Activated T-helper 1 cell treated with anti-CD3 and anti-CD28 coated beads, Interleukin-12 subunit alpha, Interleukin-12 subunit beta, Interleukin-2, Interleukin-4 antibody, amounts not matched to agents 30 ng/mL and 10 ng/mL and 1 ng/mL, durations not matched to agents 14 hours and 24 hours and 36 hours (primary cell): ENCODE results near the gene ZNF610. TPM values are rescaled to one million over a fixed set of nuclear protein-coding genes. Genes with fewer than 3 reads are reported as not detected.
A peak's percentile ranks its signal among the peaks of the same experiment; 100 is the strongest.
"Not testable (repeated sequence)": the region's sequence is repeated elsewhere in the genome, so short reads cannot be mapped to it uniquely, and the experiment has no call there.

Experiments
- DNase-seq: peaks from one replicate; pipeline ENCODE4 v3.0.0; 2021; ENCODE audit warnings: low spot score
- H3K27ac Mint-ChIP-seq: one replicate; pipeline ENCODE4 v1.8.0; 2021; ENCODE audit warnings: mild to moderate bottlenecking, mixed read lengths
- H3K27me3 Mint-ChIP-seq: one replicate; pipeline ENCODE4 v1.8.0; 2022; ENCODE audit warnings: mild to moderate bottlenecking, moderate library complexity, mixed read lengths; ENCODE audit not compliant: insufficient read depth
- H3K36me3 Mint-ChIP-seq: one replicate; pipeline ENCODE4 v1.8.0; 2021; ENCODE audit warnings: low read depth, mixed read lengths
- H3K4me1 Mint-ChIP-seq: one replicate; pipeline ENCODE4 v1.8.0; 2021; ENCODE audit warnings: low read depth, mixed read lengths
- H3K4me3 Mint-ChIP-seq: one replicate; pipeline ENCODE4 v1.8.0; 2021; ENCODE audit warnings: mild to moderate bottlenecking, moderate library complexity, mixed read lengths
- H3K9me3 Mint-ChIP-seq: one replicate; pipeline ENCODE4 v1.8.0; 2021; ENCODE audit warnings: mixed read lengths
- intact Hi-C: fragments of 100-400 bp; cut with micrococcal nuclease; formaldehyde crosslinking; loops from one replicate; pipeline ENCODE4 v1.15.1; 2024
- total RNA-seq: library from RNA; stranded (reverse); gene quantifications from 2 replicates; pipeline ENCODE4 v1.2.3, GENCODE V29; 2022

ZNF610 gene
- total RNA-seq, 1 donor from 2014 or later: 0.36 TPM

- H3K4me3 Mint-ChIP-seq, H3K27me3 Mint-ChIP-seq, H3K27ac Mint-ChIP-seq, H3K4me1 Mint-ChIP-seq, DNase-seq, intact Hi-C loops, H3K36me3 Mint-ChIP-seq: not testable (repeated sequence)
- peaks cover 35% of the 10 kb centered on the region for H3K9me3 Mint-ChIP-seq
Measured at GRCh38 chr19:52339022-52339421, 3.0 kb downstream of the ZNF610 start.

GRCh38 chr19:52343548-52343947, 7.5 kb downstream of the ZNF610 start:
- peaks cover 2% of the 10 kb centered on the region for H3K36me3 Mint-ChIP-seq
- H3K9me3 Mint-ChIP-seq: peaks cover 36% of the 10 kb centered on the region
- peak; percentile 19 for DNase-seq
- intact Hi-C loops: no loop called here
- no peak overlapping the region for H3K4me3 Mint-ChIP-seq
- no peaks in the 10 kb centered on the region for H3K27me3 Mint-ChIP-seq
- H3K4me1 Mint-ChIP-seq: no peaks in the 10 kb centered on the region
- H3K27ac Mint-ChIP-seq: no peak overlapping the region

- Mint-ChIP-seq H3K4me3 (no peak overlapping the region), H3K27ac (no peak overlapping the region), H3K4me1 (no peaks in the 10 kb centered on the region), H3K9me3 (peaks cover 43% of the 10 kb centered on the region), H3K27me3 (no peaks in the 10 kb centered on the region), H3K36me3 (peaks cover 2% of the 10 kb centered on the region)
- no peak for DNase-seq
- intact Hi-C loops: no loop called here
Measured at GRCh38 chr19:52345162-52345561, 9.1 kb downstream of the ZNF610 start.

GRCh38 chr19:52351512-52351911, 15.5 kb downstream of the ZNF610 start:
- H3K36me3 Mint-ChIP-seq: no peaks in the 10 kb centered on the region
- no peaks in the 10 kb centered on the region for H3K27me3 Mint-ChIP-seq
- H3K4me1 Mint-ChIP-seq: no peaks in the 10 kb centered on the region
- peaks cover 60% of the 10 kb centered on the region for H3K9me3 Mint-ChIP-seq
- intact Hi-C loops: no loop called here
- no peak overlapping the region for H3K27ac Mint-ChIP-seq
- no peak for DNase-seq
- H3K4me3 Mint-ChIP-seq: no peak overlapping the region

GRCh38 chr19:52366414-52366824, 30.4 kb downstream of the ZNF610 start:
- peaks cover 6% of the 10 kb centered on the region for H3K4me1 Mint-ChIP-seq
- no peak for DNase-seq
- H3K36me3 Mint-ChIP-seq: peaks cover 9% of the 10 kb centered on the region
- H3K9me3 Mint-ChIP-seq: peaks cover 52% of the 10 kb centered on the region
- intact Hi-C loops: no loop called here
- H3K27ac Mint-ChIP-seq: no peak overlapping the region
- no peak overlapping the region for H3K4me3 Mint-ChIP-seq
- no peaks in the 10 kb centered on the region for H3K27me3 Mint-ChIP-seq

- Mint-ChIP-seq H3K36me3 (peaks cover 24% of the 10 kb centered on the region), H3K4me1 (peaks cover 6% of the 10 kb centered on the region), H3K27ac (peak within 1 kb of the TSS; percentile 91), H3K9me3 (peaks cover 59% of the 10 kb centered on the region), H3K4me3 (peak within 1 kb of the TSS; percentile 89), H3K27me3 (no peaks in the 10 kb centered on the region)
- intact Hi-C loops: loop anchor here (2.0 kb wide), 2 partner anchors 27 to 33 kb away; partner anchors contain the start of genes ZNF528 and ZNF610
- peak; percentile 80 for DNase-seq
Measured at GRCh38 chr19:52369559-52370340, 33.7 kb downstream of the ZNF610 start, which contains the start of gene ZNF880. Gene ZNF880, plus strand, starts transcription at chr19:52369923. Its CDS starts 43 bp downstream, at chr19:52369966.

GRCh38 chr19:52370341-52370710, 34.3 kb downstream of the ZNF610 start:
- Mint-ChIP-seq H3K27me3 (no peaks in the 10 kb centered on the region), H3K27ac (peak overlapping the region; percentile 91), H3K4me1 (peaks cover 6% of the 10 kb centered on the region), H3K36me3 (peaks cover 26% of the 10 kb centered on the region), H3K4me3 (peak overlapping the region; percentile 89), H3K9me3 (peaks cover 60% of the 10 kb centered on the region)
- intact Hi-C loops: no loop called here
- DNase-seq: no peak

GRCh38 chr19:52391135-52391534, 55.1 kb downstream of the ZNF610 start:
- Mint-ChIP-seq H3K4me1 (no peaks in the 10 kb centered on the region), H3K27ac (no peak overlapping the region), H3K36me3 (peaks cover 2% of the 10 kb centered on the region), H3K4me3 (no peak overlapping the region), H3K27me3 (no peaks in the 10 kb centered on the region), H3K9me3 (peaks cover 63% of the 10 kb centered on the region)
- no peak for DNase-seq
- intact Hi-C loops: no loop called here

GRCh38 chr19:52397310-52398080, 61.5 kb downstream of the ZNF610 start, which contains the start of gene ZNF528:
Gene ZNF528, plus strand, starts transcription at chr19:52397849. Its CDS starts 4,165 bp downstream, at chr19:52402014.
- peak; percentile 85 for DNase-seq
- Mint-ChIP-seq H3K27me3 (peaks cover 1% of the 10 kb centered on the region), H3K4me3 (peak within 1 kb of the TSS; percentile 86), H3K36me3 (peaks cover 31% of the 10 kb centered on the region), H3K4me1 (peaks cover 17% of the 10 kb centered on the region), H3K9me3 (peaks cover 73% of the 10 kb centered on the region), H3K27ac (peak within 1 kb of the TSS; percentile 77)
- intact Hi-C loops: loop anchor here (1.0 to 2.0 kb wide), 4 partner anchors 29 to 204 kb away; partner anchors contain the start of genes ZNF610, ZNF808 and ZNF880

- H3K27ac Mint-ChIP-seq: peak overlapping the region; percentile 77
- peaks cover 1% of the 10 kb centered on the region for H3K27me3 Mint-ChIP-seq
- H3K36me3 Mint-ChIP-seq: peaks cover 31% of the 10 kb centered on the region
- peaks cover 17% of the 10 kb centered on the region for H3K4me1 Mint-ChIP-seq
- intact Hi-C loops: no loop called here
- H3K9me3 Mint-ChIP-seq: peaks cover 73% of the 10 kb centered on the region
- peak overlapping the region; percentile 86 for H3K4me3 Mint-ChIP-seq
- DNase-seq: peak; percentile 0
Measured at GRCh38 chr19:52398081-52398441, 62.0 kb downstream of the ZNF610 start.

GRCh38 chr19:52410276-52410675, 74.2 kb downstream of the ZNF610 start:
- Mint-ChIP-seq H3K27me3 (no peaks in the 10 kb centered on the region), H3K36me3 (peaks cover 11% of the 10 kb centered on the region), H3K4me1 (no peaks in the 10 kb centered on the region), H3K27ac (no peak overlapping the region), H3K9me3 (peaks cover 77% of the 10 kb centered on the region), H3K4me3 (no peak overlapping the region)
- DNase-seq: no peak
- intact Hi-C loops: no loop called here

- Mint-ChIP-seq H3K27ac (no peak overlapping the region), H3K9me3 (peaks cover 81% of the 10 kb centered on the region), H3K36me3 (peaks cover 2% of the 10 kb centered on the region), H3K4me1 (no peaks in the 10 kb centered on the region), H3K27me3 (no peaks in the 10 kb centered on the region), H3K4me3 (no peak overlapping the region)
- intact Hi-C loops: no loop called here
- DNase-seq: no peak
Measured at GRCh38 chr19:52415711-52416110, 79.7 kb downstream of the ZNF610 start.
